ENCODE data around the gene DNASE1L2.

The DNASE1L2 gene

DNA sequence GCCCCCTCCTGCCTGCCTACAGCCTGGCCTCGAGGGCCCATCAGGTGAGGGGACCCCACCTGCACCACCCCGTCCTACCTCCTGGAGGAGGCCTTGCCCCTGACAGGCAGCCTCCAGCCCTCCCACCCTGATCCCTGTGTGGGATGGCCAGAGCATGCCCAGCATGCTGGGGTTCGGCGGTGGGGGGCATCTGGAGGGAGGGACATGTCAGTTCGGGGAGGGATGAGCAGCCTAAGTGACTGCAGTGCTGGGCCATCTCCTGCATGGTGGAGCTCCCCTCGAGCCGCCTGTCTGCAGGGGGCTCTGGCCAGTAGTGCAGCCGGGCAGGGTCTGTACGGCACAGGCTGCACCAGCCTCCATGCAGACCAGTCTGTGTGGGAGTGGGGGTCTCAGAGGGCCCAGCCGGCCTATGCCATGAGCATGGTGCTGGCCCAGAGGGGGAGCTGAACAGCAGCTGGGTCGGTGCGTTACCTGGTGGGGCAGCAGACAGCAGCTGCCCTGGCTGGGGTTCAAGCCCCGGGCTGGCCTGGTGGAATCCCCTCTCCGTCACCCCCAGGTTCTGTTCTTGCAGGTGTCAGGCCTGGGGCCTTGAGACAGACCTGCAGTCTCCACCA, 35.7 kb downstream of the DNASE1L2 start:
- no peak for DNase-seq

GRCh38 chr16:2273484-2273883, 37.2 kb downstream of the DNASE1L2 start:
- DNase-seq = no peak

DNA sequence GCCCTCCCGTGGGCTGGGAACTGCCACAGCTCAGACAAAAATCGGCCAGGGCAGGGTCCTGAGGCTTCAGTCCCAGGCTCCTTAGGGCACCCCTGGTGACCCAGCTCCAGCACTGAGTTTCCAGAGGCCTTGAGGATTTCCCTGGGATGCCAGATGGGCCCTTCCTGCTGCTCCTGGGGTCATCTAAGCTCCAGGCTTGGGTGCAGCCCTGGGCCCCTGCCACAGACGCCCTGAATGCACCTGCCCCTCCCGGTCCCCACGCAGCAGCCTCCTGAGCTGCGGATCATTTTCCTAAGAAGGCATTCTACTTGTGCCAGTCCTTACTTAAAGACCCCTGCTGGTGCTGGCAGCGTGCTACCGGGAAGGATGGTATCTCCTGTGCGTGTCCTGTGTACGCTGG, 37.7 kb downstream of the DNASE1L2 start:
- DNase-seq = no peak

- no peak for DNase-seq
Measured at GRCh38 chr16:2275476-2276367, 39.5 kb downstream of the DNASE1L2 start.

- DNase-seq = no peak
Measured at GRCh38 chr16:2276368-2277195, 40.3 kb downstream of the DNASE1L2 start.

- no peak for DNase-seq
Measured at GRCh38 chr16:2277466-2278271, 41.4 kb downstream of the DNASE1L2 start.

DNA sequence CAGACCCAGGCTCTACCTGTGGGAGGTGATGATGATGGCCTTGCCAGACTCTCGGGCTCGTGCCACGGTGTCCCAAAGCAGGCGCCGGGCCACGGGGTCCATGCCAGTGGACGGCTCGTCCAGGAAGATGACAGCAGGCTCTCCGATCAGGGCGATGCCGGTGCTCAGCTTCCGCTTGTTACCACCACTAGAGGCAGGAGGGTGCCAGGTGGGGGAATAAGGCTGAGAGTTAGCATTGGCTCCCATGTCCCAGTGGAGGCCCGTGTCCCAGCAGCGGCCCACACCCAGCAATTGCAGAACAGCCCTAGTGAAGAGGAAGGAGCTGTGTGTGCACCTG, 42.0 kb downstream of the DNASE1L2 start:
- DNase-seq = no peak

DNA sequence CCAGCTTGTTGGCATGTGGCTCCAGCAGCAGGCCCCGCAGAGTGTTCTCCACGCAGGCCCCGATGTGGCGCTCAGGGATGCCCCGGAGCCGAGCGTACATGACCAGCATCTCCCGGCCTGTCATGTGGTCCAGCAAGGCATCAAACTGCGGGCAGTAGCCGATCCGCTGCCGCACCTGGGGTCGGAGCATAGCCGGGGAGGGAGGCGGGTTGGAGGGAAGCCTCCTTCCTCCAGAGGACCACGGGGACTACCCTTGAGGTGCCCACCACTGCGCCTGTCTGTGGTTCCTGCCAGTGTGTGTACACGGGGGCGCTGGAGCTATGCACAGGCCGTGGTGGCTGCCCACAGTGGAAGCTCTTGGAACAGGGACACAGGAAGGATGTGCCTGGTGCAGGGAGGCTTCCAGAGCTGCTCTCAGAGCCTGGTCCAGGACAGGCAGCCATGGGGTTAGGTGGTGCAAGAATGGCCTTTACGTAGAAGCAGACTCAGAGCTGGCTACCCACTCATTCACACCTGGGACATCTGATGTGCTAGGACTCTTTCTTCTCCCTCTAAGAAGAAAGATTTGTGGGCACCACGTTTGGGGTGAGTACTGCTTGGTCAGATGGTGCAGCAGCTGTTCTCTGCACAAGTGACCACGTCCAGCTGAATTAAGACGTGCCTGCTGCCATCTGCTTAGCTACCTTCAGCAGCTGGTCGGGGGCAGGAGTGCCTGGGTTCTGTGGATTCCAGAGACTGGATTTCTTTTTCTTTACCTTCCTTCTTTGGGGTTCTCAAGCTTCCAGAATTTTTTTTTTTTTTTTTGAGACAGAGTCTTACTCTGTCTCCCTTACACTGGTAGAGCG, 42.9 kb downstream of the DNASE1L2 start:
- no peak for DNase-seq

DNA sequence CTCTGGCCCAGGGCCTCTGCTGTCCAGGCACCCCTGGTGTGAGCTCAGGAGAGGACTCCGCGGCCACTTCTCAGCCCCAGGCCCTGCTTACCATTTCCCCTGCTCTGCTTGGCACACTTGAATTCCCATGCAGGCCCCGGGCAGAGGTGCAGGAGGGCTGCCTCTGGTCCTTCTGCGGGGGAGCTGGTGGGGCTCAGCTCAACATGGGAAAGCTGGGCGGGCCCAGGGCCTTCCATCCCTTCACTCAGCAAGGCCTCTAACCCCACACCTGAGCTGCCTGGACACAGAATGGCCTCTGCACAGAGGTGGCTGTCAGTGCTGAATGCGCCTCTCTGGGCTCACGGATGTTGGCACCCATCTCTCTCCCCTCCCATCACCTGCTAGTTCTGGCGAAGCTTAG, 44.2 kb downstream of the DNASE1L2 start:
- no peak for DNase-seq

DNA sequence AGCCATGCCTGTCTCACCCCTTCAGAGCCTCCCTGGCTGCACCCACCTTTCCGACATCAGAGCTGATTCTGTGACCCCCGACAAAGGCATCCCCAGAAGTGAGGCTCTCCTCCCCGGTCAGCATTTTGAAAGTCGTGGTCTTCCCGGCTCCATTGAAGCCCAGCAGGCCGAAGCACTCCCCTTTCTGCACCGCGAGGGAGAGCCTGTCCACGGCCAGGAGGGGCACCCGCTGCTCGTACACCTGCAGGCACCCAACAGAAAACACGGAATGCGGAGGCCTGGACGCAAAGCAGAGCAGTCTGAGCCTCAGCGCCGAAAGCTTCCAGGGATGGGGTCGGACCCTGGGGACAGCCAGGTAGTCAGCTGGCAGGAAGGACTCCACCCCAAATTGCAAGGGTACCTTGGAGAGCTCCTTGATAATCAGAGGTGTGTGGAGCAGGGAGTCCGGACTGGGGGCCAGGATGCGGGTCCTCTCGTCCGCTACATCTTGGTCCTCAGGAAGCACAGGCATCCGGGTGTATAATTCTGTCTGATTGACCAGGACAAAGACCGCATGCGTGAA, 44.8 kb downstream of the DNASE1L2 start:
- no peak for DNase-seq

- DNase-seq = no peak
Measured at GRCh38 chr16:2282262-2282661, 46.0 kb downstream of the DNASE1L2 start.

GRCh38 chr16:2282866-2283555, 46.8 kb downstream of the DNASE1L2 start:
- DNase-seq = no peak

DNA sequence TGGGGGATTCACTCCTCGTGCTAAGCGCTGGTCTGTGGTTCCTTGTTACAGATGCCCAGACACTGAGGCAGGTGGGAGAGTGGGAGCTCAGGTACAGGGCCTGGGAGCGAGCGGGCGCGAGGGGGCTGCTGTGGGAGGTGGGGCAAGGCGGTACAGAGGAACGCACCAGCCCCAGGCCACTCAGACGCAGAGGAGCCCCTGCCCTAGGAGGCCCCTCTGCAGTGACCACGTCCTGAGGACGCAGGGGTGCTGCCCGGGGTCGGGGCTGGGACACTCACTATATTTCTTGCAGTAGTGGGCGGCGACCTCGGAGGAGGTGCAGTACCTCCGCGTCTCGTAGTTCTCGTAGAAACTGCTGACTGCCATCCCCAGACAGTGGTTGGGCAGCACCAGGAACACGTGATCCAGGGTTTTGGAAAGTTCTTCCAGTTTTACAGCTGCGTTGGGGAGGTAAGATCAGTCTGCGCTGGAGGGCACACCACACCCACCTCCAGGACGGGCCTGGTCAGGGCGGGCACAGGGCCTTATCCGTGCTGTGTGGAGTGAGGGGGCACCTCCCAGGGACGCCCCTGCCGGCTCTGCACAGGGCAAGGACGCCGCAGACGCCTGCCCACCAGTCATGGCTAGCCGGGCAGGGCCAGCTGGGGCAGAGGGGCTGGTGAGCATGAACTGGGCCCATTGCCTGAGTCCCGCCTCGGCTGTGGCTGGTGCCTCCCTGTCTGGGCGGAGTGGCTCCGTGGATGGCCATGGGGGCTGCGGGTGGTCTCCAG, 47.9 kb downstream of the DNASE1L2 start:
- DNase-seq = no peak

DNA sequence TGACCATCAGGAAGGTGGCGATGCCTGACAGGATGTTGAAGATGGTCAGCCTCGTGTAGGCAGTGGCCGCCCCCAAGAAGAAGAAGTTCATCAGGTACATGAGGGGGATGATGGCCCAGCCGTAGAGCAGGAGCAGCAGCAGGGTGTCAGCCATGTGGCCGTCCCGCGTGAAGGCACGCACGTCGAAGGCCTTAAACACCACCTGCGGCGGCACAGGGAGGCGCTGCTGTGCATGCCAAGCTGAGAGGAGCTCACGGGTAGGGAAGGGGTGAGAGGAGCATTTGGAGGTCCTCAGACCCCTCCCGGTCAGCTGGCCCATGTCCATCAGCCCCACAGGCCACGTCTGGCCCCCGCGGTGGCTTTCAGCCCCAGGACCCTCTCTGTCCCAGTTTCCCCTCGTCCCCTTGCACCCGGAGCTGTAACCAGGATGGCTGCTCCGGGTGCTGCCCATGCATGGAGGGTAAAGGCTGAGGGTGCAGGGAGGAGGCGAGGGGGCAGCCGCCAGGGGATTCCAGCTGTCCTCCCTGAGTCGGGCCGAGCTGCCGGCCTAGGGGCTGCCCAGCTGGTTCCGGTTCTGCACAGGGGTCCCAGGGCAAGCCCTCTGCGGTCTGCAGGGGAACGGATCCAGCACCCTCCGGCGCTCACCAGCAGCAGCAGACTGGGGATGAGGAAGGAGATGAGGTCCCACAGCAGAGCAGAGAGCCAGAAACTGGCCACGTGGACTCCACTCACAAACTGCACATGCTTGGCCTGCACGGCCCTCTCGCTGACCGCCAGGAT, 48.7 kb downstream of the DNASE1L2 start:
- DNase-seq = no peak

GRCh38 chr16:2285731-2286191, 49.5 kb downstream of the DNASE1L2 start:
- no peak for DNase-seq

DNA sequence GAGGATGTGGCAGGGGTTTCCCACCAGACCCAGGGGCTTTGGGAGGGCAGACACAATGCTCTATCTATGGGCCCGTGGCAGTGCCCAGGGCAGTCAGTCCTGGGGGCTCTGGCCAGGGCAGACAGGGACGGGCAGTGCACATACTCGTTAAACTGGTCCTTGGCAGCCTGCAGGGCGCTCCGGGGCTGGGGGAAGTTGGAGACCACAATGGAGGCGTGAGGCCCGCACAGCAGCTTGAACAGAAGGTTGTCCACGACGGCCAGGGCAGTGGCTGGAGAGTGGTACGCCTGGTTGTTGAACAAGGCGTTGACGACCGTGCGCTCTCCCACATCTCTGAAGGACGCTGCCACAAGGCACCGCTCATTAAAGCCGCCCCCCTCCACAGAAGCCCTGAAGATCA, 50.3 kb downstream of the DNASE1L2 start:
- no peak for DNase-seq

GRCh38 chr16:2287916-2288547, 51.8 kb downstream of the DNASE1L2 start:
- DNase-seq = no peak
